Heart right ventricle (tissue), 16 donors: ENCODE results near the gene BDKRB1. TPM values are rescaled to one million over a fixed set of nuclear protein-coding genes. Genes with fewer than 3 reads are reported as not detected.

Experiments used
- ATAC-seq, 8 donors: fragments of 200-7000 bp; cut with Tn5 transposase; one replicate each; pipeline ENCODE4 v1.9.1; 2020; ENCODE audit warnings: mild to moderate bottlenecking in 8 of 8, moderate library complexity in 8 of 8, moderate number of reproducible peaks in 1 of 8
- DNase-seq, 2 donors: peaks; one replicate each; pipeline ENCODE4 v3.0.0-alpha.2; 2020
- H3K27ac ChIP-seq, 10 donors: fragments of 200-600 bp; sonication (generic) in 2 of 10; one replicate each; pipeline versions ENCODE4 v1.5.0 to v1.8.0; 2020 to 2022; ENCODE audit warnings: mild to moderate bottlenecking in 3 of 10
- H3K27me3 ChIP-seq, 7 donors: fragments of 200-600 bp; one replicate each; pipeline ENCODE4 v1.8.0; 2021 to 2022; ENCODE audit warnings: mild to moderate bottlenecking in 2 of 7
- H3K36me3 ChIP-seq, 9 donors: fragments of 200-600 bp; sonication (generic) in 1 of 9; one replicate each; pipeline versions ENCODE4 v1.5.0 to v1.8.0; 2020 to 2022; ENCODE audit warnings: mild to moderate bottlenecking in 2 of 9
- H3K4me1 ChIP-seq, 9 donors: fragments of 200-600 bp; sonication (generic) in 1 of 9; one replicate each; pipeline versions ENCODE4 v1.5.0 to v1.8.0; 2020 to 2022; ENCODE audit warnings: mild to moderate bottlenecking in 4 of 9
- H3K4me3 ChIP-seq, 10 donors: fragments of 200-600 bp; sonication (generic) in 2 of 10; one replicate each; pipeline versions ENCODE4 v1.5.0 to v1.8.0; 2020 to 2022; ENCODE audit warnings: mild to moderate bottlenecking in 7 of 10, moderate library complexity in 2 of 10
- H3K9me3 ChIP-seq, 11 donors: fragments of 200-600 bp in 10 of 11; sonication (generic) in 2 of 11; one replicate each; pipeline versions ENCODE4 v1.5.0 to v1.8.0; 2013 to 2022; ENCODE audit warnings: mild to moderate bottlenecking in 2 of 11, control low read depth in 1 of 11, moderate library complexity in 1 of 11
- WGBS, 2 donors: extraction: QIAGEN DNeasy Blood & Tissue Kit; methylation state at CpG; one replicate each; pipeline ENCODE4 v1.1.7; 2013; ENCODE audit warnings: inconsistent platforms in 1 of 2; 5-methylcytosine and 5-hydroxymethylcytosine counted together
- intact Hi-C, 10 donors: fragments of 100-400 bp; cut with DNase I; formaldehyde crosslinking; loops; one replicate each; pipeline versions ENCODE4 v1.11.1 to v1.14.2; 2022
- polyA plus RNA-seq, 2 donors: library from polyadenylated mRNA; stranded (reverse); fragments of 200-250 nt; gene quantifications; one replicate each; pipeline ENCODE4 v1.2.3, GENCODE V29; 2013
- total RNA-seq, 10 donors: library from RNA; stranded (reverse); fragmentation: NEBNext Ultra II Directional in 3 of 10; extraction: Animal tissue kit (Norgen Biotek cat#: 25700) in 3 of 10; gene quantifications; one replicate each; pipeline versions ENCODE4 v1.2.1 to v1.2.4, GENCODE V29; 2021 to 2023
- TF ChIP-seq, protein P1 (sequence below), 9 donors: fragments of 200-600 bp; sonication (generic) in 2 of 9; IDR thresholded peaks; one replicate each; pipeline versions ENCODE4 v1.5.0 to v1.8.0; 2021 to 2022; ENCODE audit warnings: antibody characterized with exemption in 9 of 9, mild to moderate bottlenecking in 5 of 9, moderate library complexity in 1 of 9
- donor health status: Arrhythmogenic right ventricular cardiomyopathy.
- donor health status: ischemic (EF 13 %, LVEDD 7.1; RV severe dilation, severe dysfunction).
- donor health status: healthy with polysubstance abuse.
- donor health status: DM: no; HTN: yes; CAD: no.
- donor health status: DM: no; HTN: no; CAD: no.
- donor health status: ischemic (EF 25% LVEDD 6.9; RV normal size, moderate dysfunction).
- donor health status: ischemic (EF 25% LVEDD 5.7; RV mildly dilated, moderate dysfunction).
- donor health status: healthy.
- donor health status: DM: yes; HTN: yes; CAD: no.
- donor health status: Ischemic cardiomyopathy.
- donor health status: ischemic (EF 35%, LVEDD 5.7; RV mildly dilated, moderate dysfunction).
- donor health status: nonischemic (EF 11% LVEDD 7.7; RV severe dilation, severe dysfunction).
- donor health status: DM: yes; HTN: yes; CAD: no.
- donor health status: PGD.
- donor health status: ischemic (EF 29% LVEDD 5.4; RV normal size, mild dysfunction).
- donor health status: nonischemic (EF 23%, LVEDD 6.1; RV moderate dilation, normal function).

The BDKRB1 gene
- total and polyA plus RNA-seq, 12 donors = 0.09 to 0.66 (median 0.39) TPM; not detected in 9

DNA sequence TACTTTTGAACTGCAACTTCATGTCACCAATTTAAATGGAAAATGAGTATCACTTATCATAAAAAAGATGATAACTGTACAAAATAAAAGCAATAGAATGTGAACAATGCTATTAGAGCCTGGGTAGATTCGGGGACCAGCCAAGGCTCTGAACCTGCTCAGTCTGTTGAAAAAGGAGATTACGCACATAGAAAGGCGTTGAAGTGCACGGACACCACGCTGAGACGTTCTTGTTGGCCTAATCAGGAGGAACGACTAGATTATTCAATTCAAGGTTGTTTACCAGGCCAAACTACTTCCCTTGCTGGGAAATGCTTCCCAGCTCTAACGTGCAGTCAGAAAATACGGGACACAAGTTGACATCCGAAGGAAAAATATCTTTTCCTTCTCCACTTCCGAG lies 23.5 kb upstream of the BDKRB1 start:
- WGBS, 2 donors = 70 to 76% methylated on average over 11 of the region's 11 CpGs
- intact Hi-C loops = no loop called here
- H3K36me3 ChIP-seq = no peaks in the 10 kb centered on the region
- H3K4me3 ChIP-seq = no peak overlapping the region
- H3K27ac ChIP-seq = no peak overlapping the region
- H3K27me3 ChIP-seq = peaks cover 0 to 17% (median 4%) of the 10 kb centered on the region in 7 donors
- DNase-seq (no peak), ATAC-seq (no peak)
- H3K9me3 ChIP-seq = peaks cover 0 to 14% (median 0%) of the 10 kb centered on the region in 11 donors
- H3K4me1 ChIP-seq = peaks cover 0 to 2% (median 0%) of the 10 kb centered on the region in 9 donors
- TF ChIP-seq, protein P1, sequence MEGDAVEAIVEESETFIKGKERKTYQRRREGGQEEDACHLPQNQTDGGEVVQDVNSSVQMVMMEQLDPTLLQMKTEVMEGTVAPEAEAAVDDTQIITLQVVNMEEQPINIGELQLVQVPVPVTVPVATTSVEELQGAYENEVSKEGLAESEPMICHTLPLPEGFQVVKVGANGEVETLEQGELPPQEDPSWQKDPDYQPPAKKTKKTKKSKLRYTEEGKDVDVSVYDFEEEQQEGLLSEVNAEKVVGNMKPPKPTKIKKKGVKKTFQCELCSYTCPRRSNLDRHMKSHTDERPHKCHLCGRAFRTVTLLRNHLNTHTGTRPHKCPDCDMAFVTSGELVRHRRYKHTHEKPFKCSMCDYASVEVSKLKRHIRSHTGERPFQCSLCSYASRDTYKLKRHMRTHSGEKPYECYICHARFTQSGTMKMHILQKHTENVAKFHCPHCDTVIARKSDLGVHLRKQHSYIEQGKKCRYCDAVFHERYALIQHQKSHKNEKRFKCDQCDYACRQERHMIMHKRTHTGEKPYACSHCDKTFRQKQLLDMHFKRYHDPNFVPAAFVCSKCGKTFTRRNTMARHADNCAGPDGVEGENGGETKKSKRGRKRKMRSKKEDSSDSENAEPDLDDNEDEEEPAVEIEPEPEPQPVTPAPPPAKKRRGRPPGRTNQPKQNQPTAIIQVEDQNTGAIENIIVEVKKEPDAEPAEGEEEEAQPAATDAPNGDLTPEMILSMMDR (IDR thresholded peaks at IDR 0.05) = no peak

DNA sequence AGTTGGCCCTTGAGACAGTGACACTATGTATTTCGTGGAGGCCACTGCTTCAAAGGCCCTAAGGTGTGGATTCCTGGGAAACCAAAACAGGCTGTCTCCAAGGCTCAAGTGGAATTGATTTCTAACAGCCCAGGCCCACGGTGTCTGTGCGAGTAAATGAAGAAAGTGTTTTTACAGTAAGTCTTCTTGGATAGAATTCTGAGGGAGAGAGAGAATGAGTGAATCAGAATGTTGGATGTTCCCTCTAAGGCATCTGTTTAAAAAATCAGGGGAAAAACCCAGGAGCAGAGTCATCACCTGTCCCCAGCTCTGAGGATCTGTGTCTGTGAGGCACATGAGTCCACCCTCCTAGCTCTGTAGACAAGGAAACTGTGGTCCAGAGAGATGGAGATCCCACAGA lies 22.3 kb upstream of the BDKRB1 start:
- DNase-seq (no peak), ATAC-seq (no peak)
- H3K4me1 ChIP-seq = no peaks in the 10 kb centered on the region
- peaks cover 0 to 6% (median 0%) of the 10 kb centered on the region in 11 donors for H3K9me3 ChIP-seq
- TF ChIP-seq, protein P1 (IDR thresholded peaks at IDR 0.05) = no peak
- intact Hi-C loops = no loop called here
- H3K27me3 ChIP-seq = peaks cover 0 to 22% (median 5%) of the 10 kb centered on the region in 7 donors
- no peaks in the 10 kb centered on the region for H3K36me3 ChIP-seq
- 70 to 77% methylated on average over 3 of the region's 3 CpGs for WGBS, 2 donors
- no peak overlapping the region for H3K4me3 ChIP-seq
- H3K27ac ChIP-seq = peak overlapping the region in 1 of 10 donors; percentile 26

DNA sequence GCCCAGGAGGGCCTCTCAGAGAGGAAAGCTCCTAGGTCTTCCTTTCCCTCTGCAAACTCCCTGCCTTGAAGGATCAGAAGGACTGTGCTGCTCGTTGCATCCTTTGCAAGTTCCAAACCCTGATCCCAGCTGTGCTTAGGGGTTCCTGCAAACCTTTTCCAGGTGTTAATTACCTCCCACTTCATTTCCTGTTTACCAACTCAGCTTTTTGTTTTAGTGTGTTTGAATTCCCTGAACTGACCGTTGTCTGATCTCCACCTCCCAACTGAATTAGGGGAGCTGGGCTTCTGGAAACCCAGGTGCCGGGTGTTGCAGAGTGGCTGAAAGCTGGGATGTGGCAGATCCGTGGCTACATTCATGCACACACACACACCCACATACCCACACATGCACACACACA lies 20.6 kb upstream of the BDKRB1 start:
- Histone ChIP-seq H3K36me3 (no peaks in the 10 kb centered on the region), H3K4me3 (no peak overlapping the region), H3K4me1 (no peaks in the 10 kb centered on the region), H3K9me3 (no peaks in the 10 kb centered on the region), H3K27me3 (peaks cover 0 to 37% (median 10%) of the 10 kb centered on the region in 7 donors), H3K27ac (no peak overlapping the region)
- DNase-seq (no peak), ATAC-seq (no peak)
- TF ChIP-seq, protein P1 (IDR thresholded peaks at IDR 0.05) = no peak
- intact Hi-C loops = no loop called here
- WGBS, 2 donors = 40 to 55% methylated on average over 4 of the region's 4 CpGs

DNA sequence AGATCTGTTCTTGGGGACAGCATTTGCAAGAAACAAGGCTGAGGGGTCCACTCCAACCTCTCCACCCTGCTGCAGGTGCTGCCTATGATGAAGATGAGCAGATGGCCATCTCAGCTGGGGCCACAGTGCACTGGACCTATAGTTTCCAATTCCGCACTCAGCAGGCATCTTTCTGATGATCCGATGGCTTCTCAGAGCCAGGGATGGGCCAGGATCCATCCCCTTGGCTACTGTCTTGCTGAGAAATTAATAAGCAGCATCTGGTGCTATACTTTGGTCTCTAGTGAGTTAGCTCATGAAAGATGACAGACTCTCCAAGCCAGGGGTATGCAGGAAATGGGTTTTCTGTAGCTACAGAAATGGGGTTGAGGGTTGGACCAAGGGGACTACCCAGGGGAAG lies 18.4 kb upstream of the BDKRB1 start:
- peaks cover 0 to 39% (median 12%) of the 10 kb centered on the region in 7 donors for H3K27me3 ChIP-seq
- ATAC-seq (no peak), DNase-seq (no peak)

More for the DNA sequence above, 18.4 kb upstream of the BDKRB1 start:
- intact Hi-C loops = no loop called here
- Histone ChIP-seq H3K9me3 (no peaks in the 10 kb centered on the region), H3K36me3 (no peaks in the 10 kb centered on the region), H3K4me1 (no peaks in the 10 kb centered on the region), H3K27ac (no peak overlapping the region), H3K4me3 (no peak overlapping the region)
- TF ChIP-seq, protein P1 (IDR thresholded peaks at IDR 0.05) = no peak
- WGBS, 2 donors = 85 to 98% methylated on average over 2 of the region's 2 CpGs
